Panc1 (cell line): ENCODE measurements around the gene CASP4. TPM values are rescaled to one million over a fixed set of nuclear protein-coding genes. Genes with fewer than 3 reads are reported as not detected.

Experiments used
- ATAC-seq: fragments of 200-7000 bp; cut with Tn5 transposase; 2 replicates; pipeline ENCODE4 v1.9.1; 2020; ENCODE audit warnings: mild to moderate bottlenecking, moderate library complexity
- BruUV-seq: library from RNA; stranded (reverse); fragments of 400-500 nt; replicated peaks from 2 replicates; lab custom pipeline; 2021; lab: Mats Ljungman, UMichigan
- CTCF ChIA-PET: fragments of 300-600 bp; sonication (Branson Sonifier 250); formaldehyde crosslinking; loops from one replicate; lab custom pipeline; 2022; ENCODE audit warnings: antibody characterized with exemption; lab: Charles Lee
- POLR2A ChIA-PET: fragments of 300-600 bp; sonication (Branson Sonifier 250); formaldehyde crosslinking; loops from one replicate; lab custom pipeline; 2022; ENCODE audit warnings: antibody characterized with exemption; lab: Charles Lee
- DNase-seq: peaks from one replicate; pipeline ENCODE4 v3.0.0-alpha.2; 2010; ENCODE audit warnings: low read depth, low spot score
- H3K27ac ChIP-seq: 2 replicates; pipeline ENCODE4 v1.5.1; 2011; ENCODE audit warnings: mild to moderate bottlenecking, low read length, inconsistent platforms
- H3K27me3 ChIP-seq: fragments of 200-500 bp; sonication (Bioruptor generic); 2 replicates; pipeline ENCODE4 v1.6.0; 2014; ENCODE audit warnings: low read length, inconsistent platforms; ENCODE audit not compliant: control insufficient read depth, insufficient read depth
- H3K36me3 ChIP-seq: fragments of 200-500 bp; sonication (Bioruptor generic); 2 replicates; pipeline ENCODE4 v1.5.1; 2014; ENCODE audit warnings: inconsistent platforms, mild to moderate bottlenecking, low read length, moderate library complexity; ENCODE audit not compliant: control insufficient read depth, insufficient read depth
- H3K4me1 ChIP-seq: 2 replicates; pipeline ENCODE4 v1.5.1; 2011; ENCODE audit warnings: inconsistent platforms, mild to moderate bottlenecking, low read length, moderate library complexity; ENCODE audit not compliant: control insufficient read depth, insufficient read depth
- H3K4me3 ChIP-seq, 2 experiments: 2 replicates each; pipeline ENCODE4 v1.5.1; 2011 to 2012; ENCODE audit warnings: low read depth in 2 of 2, low read length in 2 of 2, mild to moderate bottlenecking in 2 of 2, inconsistent platforms in 1 of 2, moderate library complexity in 1 of 2
- H3K9me3 ChIP-seq: fragments of 200-500 bp; sonication (Bioruptor generic); 2 replicates; pipeline ENCODE4 v1.5.1; 2014; ENCODE audit warnings: low read depth, mild to moderate bottlenecking, inconsistent platforms, low read length, moderate library complexity; ENCODE audit not compliant: control insufficient read depth, insufficient read depth
- POLR2AphosphoS5 ChIP-seq: IDR thresholded peaks from 2 replicates; pipeline ENCODE4 v1.6.1; 2012; ENCODE audit warnings: mild to moderate bottlenecking, low read depth, low read length, moderate library complexity
- SIN3A ChIP-seq: IDR thresholded peaks from 2 replicates; pipeline ENCODE4 v1.6.1; 2012; ENCODE audit warnings: low read depth, mild to moderate bottlenecking, low read length, moderate library complexity, borderline replicate concordance; ENCODE audit not compliant: insufficient read depth
- TCF7L2 ChIP-seq: IDR thresholded peaks from 2 replicates; pipeline ENCODE4 v1.6.1; 2011; ENCODE audit warnings: mild to moderate bottlenecking, low read depth, low read length, inconsistent platforms
- in situ Hi-C: cut with HindIII; loops from 2 replicates; pipeline ENCODE4 v1.10.0; 2016; ENCODE audit warnings: low sequenced_read_pairs, low pct_unique_long_range_greater_than_20kb
- intact Hi-C: fragments of 100-400 bp; cut with micrococcal nuclease; formaldehyde crosslinking; loops from one replicate; pipeline ENCODE4 v1.10.0; 2022; ENCODE audit not compliant: unreplicated experiment
- total RNA-seq: library from RNA; stranded (reverse); gene quantifications from one replicate; pipeline ENCODE4 v1.2.1, GENCODE V29; 2021; ENCODE audit not compliant: unreplicated experiment
- TF ChIP-seq, protein P1 (sequence below): fragments of 450-650 bp; IDR thresholded peaks from 2 replicates; pipeline ENCODE4 v1.5.1; 2017; ENCODE audit warnings: mild to moderate bottlenecking
- TF ChIP-seq, protein P2 (sequence below), 2 experiments: IDR thresholded peaks; 2 replicates each; pipeline ENCODE4 v1.6.1; 2011 to 2012; ENCODE audit warnings: low read depth in 2 of 2, control low read depth in 1 of 2, low read length in 1 of 2, mild to moderate bottlenecking in 1 of 2, moderate library complexity in 1 of 2; ENCODE audit not compliant: insufficient read depth in 1 of 2

CASP4 gene
- total RNA-seq, 1 experiment from 2014 or later = 25.8 TPM

DNA sequence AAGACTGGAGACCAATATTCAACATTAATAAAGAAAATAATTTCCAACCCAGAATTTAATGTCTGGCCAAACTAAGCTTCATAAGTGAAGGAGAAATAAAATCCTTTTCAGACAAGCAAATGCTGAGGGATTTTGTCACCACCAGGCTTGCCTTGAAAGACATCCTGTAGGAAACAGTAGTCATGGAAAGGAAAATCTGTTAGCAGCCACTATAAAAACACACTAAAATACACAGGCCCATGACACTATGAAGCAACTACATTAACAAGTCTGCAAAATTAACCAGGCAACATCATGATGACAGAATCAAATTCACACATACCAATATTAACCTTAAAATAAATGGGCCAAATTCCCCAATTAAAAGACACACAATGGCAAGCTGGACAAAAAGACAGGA is 2.4 kb upstream of the CASP4 start:
- ChIA-PET CTCF (no interaction called here), POLR2A (no interaction called here)
- Histone ChIP-seq H3K36me3 (no peaks in the 10 kb centered on the region), H3K4me1 (peaks cover 9% of the 10 kb centered on the region; the same call in 1 of the 2 replicates), H3K27me3 (no peaks in the 10 kb centered on the region), H3K27ac (no peak overlapping the region), H3K9me3 (peaks cover 9% of the 10 kb centered on the region; the same call in 1 of the 2 replicates), H3K4me3 (no peak overlapping the region)
- intact Hi-C loops = no loop called here
- DNase-seq = no peak
- ATAC-seq = no peak
- no TSS peak for BruUV-seq
- TF ChIP-seq, protein P1, sequence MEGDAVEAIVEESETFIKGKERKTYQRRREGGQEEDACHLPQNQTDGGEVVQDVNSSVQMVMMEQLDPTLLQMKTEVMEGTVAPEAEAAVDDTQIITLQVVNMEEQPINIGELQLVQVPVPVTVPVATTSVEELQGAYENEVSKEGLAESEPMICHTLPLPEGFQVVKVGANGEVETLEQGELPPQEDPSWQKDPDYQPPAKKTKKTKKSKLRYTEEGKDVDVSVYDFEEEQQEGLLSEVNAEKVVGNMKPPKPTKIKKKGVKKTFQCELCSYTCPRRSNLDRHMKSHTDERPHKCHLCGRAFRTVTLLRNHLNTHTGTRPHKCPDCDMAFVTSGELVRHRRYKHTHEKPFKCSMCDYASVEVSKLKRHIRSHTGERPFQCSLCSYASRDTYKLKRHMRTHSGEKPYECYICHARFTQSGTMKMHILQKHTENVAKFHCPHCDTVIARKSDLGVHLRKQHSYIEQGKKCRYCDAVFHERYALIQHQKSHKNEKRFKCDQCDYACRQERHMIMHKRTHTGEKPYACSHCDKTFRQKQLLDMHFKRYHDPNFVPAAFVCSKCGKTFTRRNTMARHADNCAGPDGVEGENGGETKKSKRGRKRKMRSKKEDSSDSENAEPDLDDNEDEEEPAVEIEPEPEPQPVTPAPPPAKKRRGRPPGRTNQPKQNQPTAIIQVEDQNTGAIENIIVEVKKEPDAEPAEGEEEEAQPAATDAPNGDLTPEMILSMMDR = no peak
- TF ChIP-seq POLR2AphosphoS5 (no peak), SIN3A (no peak), TCF7L2 (no peak)
- TF ChIP-seq, protein P2, sequence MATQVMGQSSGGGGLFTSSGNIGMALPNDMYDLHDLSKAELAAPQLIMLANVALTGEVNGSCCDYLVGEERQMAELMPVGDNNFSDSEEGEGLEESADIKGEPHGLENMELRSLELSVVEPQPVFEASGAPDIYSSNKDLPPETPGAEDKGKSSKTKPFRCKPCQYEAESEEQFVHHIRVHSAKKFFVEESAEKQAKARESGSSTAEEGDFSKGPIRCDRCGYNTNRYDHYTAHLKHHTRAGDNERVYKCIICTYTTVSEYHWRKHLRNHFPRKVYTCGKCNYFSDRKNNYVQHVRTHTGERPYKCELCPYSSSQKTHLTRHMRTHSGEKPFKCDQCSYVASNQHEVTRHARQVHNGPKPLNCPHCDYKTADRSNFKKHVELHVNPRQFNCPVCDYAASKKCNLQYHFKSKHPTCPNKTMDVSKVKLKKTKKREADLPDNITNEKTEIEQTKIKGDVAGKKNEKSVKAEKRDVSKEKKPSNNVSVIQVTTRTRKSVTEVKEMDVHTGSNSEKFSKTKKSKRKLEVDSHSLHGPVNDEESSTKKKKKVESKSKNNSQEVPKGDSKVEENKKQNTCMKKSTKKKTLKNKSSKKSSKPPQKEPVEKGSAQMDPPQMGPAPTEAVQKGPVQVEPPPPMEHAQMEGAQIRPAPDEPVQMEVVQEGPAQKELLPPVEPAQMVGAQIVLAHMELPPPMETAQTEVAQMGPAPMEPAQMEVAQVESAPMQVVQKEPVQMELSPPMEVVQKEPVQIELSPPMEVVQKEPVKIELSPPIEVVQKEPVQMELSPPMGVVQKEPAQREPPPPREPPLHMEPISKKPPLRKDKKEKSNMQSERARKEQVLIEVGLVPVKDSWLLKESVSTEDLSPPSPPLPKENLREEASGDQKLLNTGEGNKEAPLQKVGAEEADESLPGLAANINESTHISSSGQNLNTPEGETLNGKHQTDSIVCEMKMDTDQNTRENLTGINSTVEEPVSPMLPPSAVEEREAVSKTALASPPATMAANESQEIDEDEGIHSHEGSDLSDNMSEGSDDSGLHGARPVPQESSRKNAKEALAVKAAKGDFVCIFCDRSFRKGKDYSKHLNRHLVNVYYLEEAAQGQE (IDR thresholded peaks at IDR 0.05; ENCODE audit: insufficient read depth in 1 of 2, low read depth in 2 of 2, low read length in 1 of 2) = no peak
- in situ Hi-C loops = no loop called here

DNA sequence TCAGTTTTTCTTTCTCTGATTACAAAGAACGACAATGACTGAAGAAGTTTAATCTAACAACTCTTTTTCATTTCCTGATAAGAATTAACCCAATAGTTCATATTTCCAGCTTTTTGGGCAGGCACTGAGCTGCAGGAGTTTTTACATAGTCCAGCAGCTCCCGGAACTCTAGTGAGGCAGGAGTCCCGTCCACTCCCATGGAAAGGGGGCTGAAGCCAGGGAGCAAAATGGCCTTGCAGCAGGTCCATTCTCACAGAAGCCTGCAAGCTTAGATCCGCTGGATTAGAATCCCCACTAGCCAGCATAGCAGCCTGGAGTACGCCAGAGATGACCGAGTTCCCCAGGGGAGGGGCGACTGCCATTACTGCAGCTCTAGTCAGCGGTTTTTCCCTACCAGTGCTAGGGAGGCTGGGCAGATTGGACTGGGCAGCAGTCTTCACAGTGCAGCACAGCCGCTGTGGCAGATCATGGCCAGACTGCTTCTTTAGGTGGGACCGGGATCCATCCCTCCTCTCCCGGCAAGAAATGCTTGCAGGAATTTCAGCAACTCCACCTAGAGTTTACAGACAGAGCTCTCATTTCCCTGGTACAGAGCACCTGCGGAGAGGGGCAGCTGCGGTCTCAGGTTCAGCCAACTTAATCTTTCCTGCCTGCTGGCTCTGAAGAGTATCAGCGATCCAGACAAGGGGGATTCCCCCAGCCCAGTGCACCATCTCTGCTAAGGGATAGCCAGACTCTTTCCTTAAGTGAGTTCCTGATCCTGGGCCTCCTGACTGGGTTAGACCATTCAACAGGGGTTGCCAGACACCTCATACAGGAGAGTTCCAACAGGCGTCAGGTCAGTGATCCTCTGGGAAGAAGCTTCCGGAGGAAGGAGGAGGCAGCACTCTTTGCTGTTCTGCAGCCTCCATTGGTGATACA is 742 bp upstream of the CASP4 start:
- in situ Hi-C loops = no loop called here
- no TSS peak for BruUV-seq
- DNase-seq = peak; percentile 30

More for the DNA sequence above, 742 bp upstream of the CASP4 start:
- ATAC-seq = peak; percentile 91
- Histone ChIP-seq H3K36me3 (no peaks in the 10 kb centered on the region), H3K9me3 (peaks cover 11% of the 10 kb centered on the region; the same call in 1 of the 2 replicates), H3K4me1 (peaks cover 9% of the 10 kb centered on the region; the same call in 1 of the 2 replicates), H3K27me3 (no peaks in the 10 kb centered on the region), H3K27ac (peak overlapping the region; percentile 95), H3K4me3 (peak overlapping the region; percentile 59 to 72)
- intact Hi-C loops = no loop called here
- ChIA-PET POLR2A (interaction anchor here (0.6 to 0.7 kb wide), 3 partner anchors 441 to 616 kb away, joined by 3 to 4 read pairs (median 3); no protein-coding TSS in a partner anchor), CTCF (interaction anchor here (0.6 kb wide), 2 partner anchors 98 to 1157 kb away, joined by 3 read pairs; no protein-coding TSS in a partner anchor)
- no peak for TF ChIP-seq POLR2AphosphoS5
- no peak for TF ChIP-seq TCF7L2
- TF ChIP-seq, protein P1 = no peak
- TF ChIP-seq SIN3A = no peak
- TF ChIP-seq, protein P2 (IDR thresholded peaks at IDR 0.05; ENCODE audit: insufficient read depth in 1 of 2, low read depth in 2 of 2, low read length in 1 of 2) = no peak
